Fibroblast of upper back skin (primary cell): ENCODE results near the gene HKDC1.
"Not testable (repeated sequence)": the region's sequence is repeated elsewhere in the genome, so short reads cannot be mapped to it uniquely, and the experiment has no call there.

ENCODE experiments used
- DNase-seq: peaks from one replicate; pipeline ENCODE4 v3.0.0-alpha.2; 2013

HKDC1 gene

DNA sequence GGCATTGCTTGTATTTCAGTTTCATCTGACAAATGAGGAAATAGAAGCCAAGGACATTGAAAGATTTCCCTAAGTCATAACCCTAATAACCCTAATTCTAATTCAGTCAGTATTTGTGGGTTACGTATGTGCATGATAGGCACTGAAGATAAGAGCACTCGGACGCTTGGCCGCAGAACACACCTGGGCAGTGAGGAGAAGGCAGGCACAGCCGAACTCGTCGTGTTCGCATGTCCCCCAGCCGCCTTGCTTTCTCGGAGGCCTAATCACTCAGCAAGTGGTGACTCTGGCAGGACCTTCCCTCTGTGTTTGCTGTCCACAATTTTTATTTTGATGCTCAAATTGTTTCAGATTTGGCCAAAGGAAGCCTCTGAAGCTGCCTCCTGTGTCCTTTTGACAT, 23.7 kb downstream of the HKDC1 start:
- no peak for DNase-seq

DNA sequence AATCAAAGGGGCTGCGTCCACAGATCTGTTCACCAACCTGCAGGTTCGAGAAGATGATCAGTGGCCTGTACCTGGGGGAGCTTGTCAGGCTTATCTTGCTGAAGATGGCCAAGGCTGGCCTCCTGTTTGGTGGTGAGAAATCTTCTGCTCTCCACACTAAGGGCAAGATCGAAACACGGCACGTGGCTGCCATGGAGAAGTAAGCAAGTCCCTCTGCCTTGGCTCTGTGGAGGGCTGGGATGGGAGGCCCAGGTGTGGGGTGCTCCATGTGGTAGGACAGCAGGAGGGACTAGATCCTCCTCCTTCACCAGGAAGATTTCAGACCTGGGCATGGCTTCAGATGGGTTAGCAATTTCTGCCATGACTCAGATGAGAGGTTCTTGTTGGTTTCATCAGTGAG, 25.9 kb downstream of the HKDC1 start:
- DNase-seq, result no peak

GRCh38 chr10:69246581-69247312, 26.6 kb downstream of the HKDC1 start:
- no peak for DNase-seq

- no peak for DNase-seq
Observed at GRCh38 chr10:69247313-69247710, 27.2 kb downstream of the HKDC1 start.

- DNase-seq, result no peak
Observed at GRCh38 chr10:69248117-69248730, 28.1 kb downstream of the HKDC1 start.

DNA sequence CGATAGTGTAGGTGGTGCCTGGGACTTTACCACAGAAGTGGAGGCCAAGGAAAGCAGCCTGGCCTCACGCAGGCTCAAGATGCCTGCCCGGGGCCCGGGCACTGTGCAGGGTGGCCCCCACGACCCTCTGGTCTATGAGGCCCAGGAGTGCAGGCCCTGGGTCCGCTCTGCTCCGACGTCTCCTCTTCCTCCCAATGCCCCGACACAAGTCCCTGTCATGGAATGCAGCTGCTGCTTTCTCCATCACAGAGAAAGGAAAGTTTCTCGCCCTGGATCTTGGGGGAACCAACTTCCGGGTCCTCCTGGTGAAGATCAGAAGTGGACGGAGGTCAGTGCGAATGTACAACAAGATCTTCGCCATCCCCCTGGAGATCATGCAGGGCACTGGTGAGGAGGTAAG, 29.9 kb downstream of the HKDC1 start:
- DNase-seq, result no peak

DNA sequence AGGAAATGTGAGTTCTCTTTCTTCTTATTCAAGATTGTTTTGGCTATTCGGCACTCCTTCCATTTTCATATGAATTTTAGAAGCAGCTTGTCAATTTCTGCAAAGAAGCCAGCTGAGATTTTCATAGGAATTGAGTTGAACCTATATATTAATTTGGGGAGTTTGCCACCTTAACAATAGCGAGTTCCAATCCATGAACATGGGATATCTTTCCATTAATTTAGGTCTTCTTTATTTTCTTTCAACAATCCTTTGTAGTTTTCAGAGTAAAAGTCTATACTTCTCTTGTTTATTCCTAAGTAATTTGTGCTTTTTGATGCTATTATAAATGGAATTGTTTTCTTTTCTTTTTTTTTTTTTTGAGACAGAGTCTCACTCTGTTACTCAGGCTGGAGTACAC, 31.3 kb downstream of the HKDC1 start:
- not testable (repeated sequence) for DNase-seq

DNA sequence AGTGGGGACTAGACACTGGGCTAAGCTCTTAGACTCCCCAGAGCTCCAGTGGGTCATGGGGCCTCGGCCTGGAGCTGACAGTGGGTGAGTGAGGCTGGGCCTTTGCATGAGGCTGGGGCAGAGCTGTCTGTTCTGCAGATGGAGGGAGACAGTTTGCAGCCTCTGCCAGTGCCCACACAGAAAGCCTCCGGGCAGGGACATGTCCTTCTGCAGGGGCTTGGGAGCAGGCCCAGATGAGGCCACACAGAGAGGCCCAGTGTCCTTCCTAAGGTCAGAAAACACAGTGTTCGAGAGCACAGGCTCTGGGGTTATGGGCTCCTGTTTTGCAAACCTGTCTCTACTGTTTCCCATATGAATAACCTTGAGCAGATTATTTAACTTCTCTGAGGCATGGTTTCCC, 33.0 kb downstream of the HKDC1 start:
- no peak for DNase-seq

GRCh38 chr10:69254877-69255276, 34.7 kb downstream of the HKDC1 start:
- no peak for DNase-seq

DNA sequence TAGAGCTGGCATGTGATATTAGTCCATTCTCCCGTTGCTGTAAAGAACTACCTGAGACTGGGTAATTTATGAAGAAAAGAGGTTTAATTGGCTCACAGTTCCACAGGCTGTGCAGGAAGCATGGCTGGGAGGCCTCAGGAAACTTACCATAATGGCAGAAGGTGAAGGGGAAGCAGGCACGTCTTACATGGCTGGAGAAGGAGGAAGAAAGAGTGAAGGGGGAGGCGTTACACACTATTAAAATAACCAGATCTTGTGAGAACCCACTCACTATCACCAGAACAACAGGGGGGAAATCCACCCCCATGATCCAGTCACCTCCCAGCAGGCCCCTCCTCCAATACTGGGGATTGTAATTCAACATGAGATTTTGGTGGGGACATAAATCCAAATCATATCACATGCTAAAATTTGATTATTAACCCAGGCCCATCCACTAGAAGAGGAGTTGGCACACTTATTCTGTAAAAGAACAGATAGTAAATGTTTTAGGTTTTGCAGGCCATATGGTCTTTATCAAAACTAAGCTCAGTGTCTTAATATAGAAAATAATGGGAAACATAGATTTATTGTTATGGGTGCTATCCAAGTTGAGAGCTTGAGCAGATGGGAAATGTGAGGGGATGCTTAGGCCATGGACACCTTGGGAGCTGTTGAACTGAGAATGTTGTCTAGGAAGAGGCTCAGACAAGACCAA, 39.6 kb downstream of the HKDC1 start:
- DNase-seq, result no peak

DNA sequence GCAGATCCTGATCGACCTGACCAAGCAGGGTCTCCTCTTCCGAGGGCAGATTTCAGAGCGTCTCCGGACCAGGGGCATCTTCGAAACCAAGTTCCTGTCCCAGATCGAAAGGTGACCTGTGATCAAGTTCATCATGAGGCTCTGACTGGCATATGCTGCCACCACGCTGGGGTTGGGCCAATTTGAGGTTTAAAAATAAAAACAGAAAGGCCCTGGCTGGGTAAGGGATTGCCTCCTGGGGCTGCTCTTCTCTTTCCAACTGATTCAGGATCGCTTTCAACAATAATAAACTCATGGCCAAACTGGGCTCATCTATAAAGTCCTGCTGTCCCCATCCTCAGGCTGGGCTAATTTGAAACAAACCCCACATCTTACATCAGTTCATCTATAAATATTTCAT, 41.1 kb downstream of the HKDC1 start:
- DNase-seq, result no peak

- no peak for DNase-seq
Observed at GRCh38 chr10:69262292-69262751, 42.2 kb downstream of the HKDC1 start.

DNA sequence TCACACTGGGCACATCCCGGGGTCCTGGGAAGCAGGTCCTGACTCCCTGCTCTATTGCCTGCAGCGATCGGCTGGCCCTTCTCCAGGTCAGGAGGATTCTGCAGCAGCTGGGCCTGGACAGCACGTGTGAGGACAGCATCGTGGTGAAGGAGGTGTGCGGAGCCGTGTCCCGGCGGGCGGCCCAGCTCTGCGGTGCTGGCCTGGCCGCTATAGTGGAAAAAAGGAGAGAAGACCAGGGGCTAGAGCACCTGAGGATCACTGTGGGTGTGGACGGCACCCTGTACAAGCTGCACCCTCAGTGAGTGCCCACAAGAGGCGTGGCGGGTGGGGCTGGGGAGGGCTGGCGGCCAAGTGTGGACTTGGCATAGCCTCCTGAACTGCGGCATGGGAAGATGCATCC, 45.4 kb downstream of the HKDC1 start:
- DNase-seq, result no peak

DNA sequence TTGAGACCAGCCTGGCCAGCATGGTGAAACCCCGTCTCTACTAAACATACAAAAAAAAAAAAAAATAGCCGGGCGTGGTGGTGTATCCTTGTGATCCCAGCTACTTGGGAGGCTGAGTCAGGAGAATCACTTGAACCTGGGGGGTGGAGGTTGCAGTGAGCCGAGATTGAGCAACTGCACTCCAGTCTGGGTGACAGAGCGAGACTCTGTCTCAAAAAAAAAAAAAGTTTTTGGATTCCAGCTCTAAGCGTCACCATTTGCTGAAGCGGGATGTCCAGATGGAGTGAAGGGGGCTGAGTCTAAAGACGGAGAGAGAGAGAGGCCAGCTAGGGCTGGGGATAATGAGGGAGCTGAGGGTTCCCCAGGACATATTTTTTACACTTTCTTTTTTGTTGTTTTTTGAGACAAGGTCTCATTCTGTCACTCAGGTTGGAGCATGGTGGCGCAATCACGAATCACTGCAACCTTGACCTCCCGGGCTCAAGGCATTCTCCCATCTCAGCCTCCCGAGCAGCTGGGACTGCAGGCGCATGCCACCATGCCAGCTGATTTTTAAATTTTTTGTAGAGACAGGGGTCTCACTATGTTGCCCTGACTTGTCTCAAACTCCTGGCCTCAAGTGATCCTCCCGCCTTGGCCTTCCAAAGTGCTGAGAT, 48.8 kb downstream of the HKDC1 start:
- peak; percentile 9 for DNase-seq

DNA sequence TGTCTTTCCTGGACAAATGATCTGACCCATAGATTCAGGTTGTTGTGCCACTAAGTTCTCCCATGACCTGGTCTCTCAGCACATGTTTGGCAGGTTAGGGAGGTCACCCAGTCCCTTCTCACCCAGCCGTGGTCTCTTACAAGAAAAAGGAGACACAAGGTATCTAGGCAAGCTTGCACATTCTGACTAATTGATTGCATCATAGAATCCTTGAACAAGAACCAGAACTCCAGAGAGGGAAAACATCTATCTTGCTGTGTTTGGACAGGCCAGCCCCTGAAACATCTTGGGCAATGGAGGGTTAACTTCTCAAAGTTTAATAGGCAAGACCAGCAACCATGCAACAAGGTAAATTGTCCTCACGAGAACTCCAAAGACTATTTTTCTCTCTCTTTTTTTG, 49.6 kb downstream of the HKDC1 start:
- DNase-seq, result peak; percentile 58

GRCh38 chr10:69270990-69271389, 50.9 kb downstream of the HKDC1 start:
- DNase-seq, result no peak

DNA sequence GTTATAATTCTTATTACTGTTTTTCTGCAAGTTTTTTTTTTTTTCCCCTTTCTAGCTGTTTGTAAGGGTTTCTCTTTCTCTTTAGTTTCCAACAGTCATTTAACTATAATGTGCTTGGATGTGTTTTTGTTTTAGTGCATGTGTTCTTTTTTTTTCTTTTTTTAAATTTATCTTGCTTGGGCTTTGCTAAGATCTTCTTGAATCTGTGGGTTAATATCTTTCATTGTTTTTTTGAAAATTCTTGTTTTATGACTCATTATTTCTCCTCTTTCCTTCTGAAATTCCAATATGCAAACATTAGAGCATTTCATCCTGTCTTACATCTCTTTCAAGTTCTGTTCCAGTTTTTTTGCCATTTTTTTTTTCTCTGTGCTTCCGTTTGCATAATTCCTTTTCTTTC, 52.5 kb downstream of the HKDC1 start:
- no peak for DNase-seq

DNA sequence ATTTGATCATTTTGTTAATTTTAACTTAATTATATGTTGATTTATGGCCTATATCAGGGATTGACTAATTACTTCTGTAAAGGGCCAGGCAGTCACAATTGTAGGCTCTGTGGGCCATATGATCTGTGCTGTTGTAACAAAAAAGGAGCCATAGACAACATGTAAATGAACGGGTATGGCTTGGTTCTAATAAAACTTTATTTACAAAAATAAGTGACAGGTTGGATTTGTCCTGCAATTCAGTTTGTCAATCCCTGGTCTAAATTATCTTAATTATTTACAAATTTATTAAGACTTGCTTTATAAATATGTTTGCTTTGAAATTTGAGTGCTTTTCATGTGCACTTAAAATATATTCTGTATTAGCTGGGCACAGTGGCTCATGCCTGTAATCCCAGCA, 55.3 kb downstream of the HKDC1 start:
- DNase-seq, result no peak

- DNase-seq, result no peak
Observed at GRCh38 chr10:69276503-69276902, 56.4 kb downstream of the HKDC1 start.

DNA sequence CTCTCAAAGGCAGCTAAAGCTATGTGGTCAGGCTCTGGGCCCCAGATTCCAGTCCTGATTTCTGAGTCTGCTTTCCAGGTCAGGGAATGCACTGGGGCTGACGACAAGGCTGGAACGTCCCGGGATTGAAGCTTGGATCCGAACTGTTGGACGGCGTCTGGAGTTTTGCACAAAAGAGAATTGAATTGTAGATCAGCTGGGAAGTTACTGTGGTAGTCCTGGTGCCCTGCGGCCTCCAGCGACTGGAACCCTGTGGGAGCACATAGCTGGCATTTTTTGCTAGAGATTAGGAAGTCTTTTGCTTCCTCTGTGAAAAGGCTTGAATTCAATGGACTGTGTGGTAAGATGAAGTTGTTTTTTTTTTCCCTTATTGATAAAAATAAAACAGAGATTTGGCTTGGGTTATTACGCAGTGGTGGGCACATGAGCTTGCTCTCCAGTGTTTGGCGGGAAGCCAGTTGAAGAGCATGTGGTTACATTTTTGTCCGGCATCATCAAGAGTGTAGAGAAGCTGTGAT, 58.4 kb downstream of the HKDC1 start, which contains the start of gene HK1:
TSS of gene HK1 (plus strand) at position 51 of the 518 bp plus-strand sequence.
- DNase-seq, result peak; percentile 24

- DNase-seq, result no peak
Observed at GRCh38 chr10:69279110-69279509, 59.0 kb downstream of the HKDC1 start.

DNA sequence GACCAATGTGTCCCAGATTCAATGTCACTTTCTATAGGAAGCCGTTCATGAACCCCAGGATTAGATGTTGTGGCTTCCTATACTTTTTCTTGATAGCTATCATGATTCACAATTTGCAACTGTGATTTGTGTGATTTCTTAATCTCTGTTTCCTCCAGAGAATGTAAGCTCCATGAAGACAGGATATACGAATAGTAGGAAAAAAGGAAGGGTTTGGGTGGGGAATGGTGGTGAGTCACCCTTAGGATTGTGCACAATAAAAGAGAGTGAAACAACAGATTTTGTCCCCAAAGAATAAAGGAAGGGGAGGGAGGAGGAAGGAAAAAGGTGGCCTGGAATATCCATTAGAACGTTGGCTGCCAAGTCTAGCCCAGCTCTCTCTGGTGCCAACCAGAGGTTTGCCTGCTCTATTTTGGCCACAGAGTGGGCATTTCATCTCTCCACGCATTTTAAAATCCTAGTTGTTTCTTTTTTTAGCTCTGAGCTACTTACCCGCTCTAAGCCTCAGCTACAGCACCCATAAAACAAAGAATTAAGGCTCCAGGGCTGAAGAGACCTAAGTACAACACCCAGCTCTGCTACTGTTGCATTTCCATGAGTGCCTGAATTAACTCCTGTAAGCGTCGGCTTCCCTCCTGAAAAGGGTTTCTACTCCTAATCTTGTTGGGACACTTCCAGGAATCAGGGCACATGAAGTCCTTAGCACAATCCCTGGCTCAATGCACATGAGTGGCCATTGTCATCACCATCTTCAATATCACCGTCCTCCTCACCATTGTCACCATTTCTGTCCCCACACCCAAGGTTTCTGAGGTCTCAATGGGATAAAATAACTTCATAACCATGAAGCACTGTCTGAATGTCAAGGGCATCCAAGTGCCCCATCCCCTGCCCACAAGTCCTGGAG, 61.6 kb downstream of the HKDC1 start:
- no peak for DNase-seq
